GM23338 (cell line): ENCODE measurements around the gene FOCAD. TPM values are rescaled to one million over a fixed set of nuclear protein-coding genes. Genes with fewer than 3 reads are reported as not detected.

Experiments
- ATAC-seq: fragments of 200-7000 bp; cut with Tn5 transposase; 3 replicates; pipeline ENCODE4 v1.9.1; 2020
- DNase-seq: peaks from one replicate; pipeline ENCODE4 v3.0.0-alpha.2; 2015; ENCODE audit warnings: low spot score
- H2AFZ ChIP-seq: fragments of 200-600 bp; sonication (generic); 2 replicates; pipeline ENCODE4 v1.8.0; 2016; ENCODE audit warnings: antibody characterized with exemption, mild to moderate bottlenecking, moderate library complexity
- H3F3A ChIP-seq: fragments of 200-600 bp; sonication (generic); replicated peaks from 2 replicates; pipeline ENCODE4 v1.8.0; 2017; ENCODE audit warnings: antibody characterized with exemption, mixed run types, low read depth
- H3K27ac ChIP-seq: fragments of 200-600 bp; sonication (generic); 2 replicates; pipeline ENCODE4 v1.6.1; 2016; ENCODE audit warnings: low read depth
- H3K27me3 ChIP-seq: fragments of 200-600 bp; sonication (generic); 2 replicates; pipeline ENCODE4 v1.8.0; 2016; ENCODE audit warnings: mild to moderate bottlenecking, mixed run types, moderate library complexity; ENCODE audit not compliant: insufficient read depth
- H3K36me3 ChIP-seq: fragments of 200-600 bp; sonication (generic); 2 replicates; pipeline ENCODE4 v1.8.0; 2016; ENCODE audit warnings: mild to moderate bottlenecking; ENCODE audit not compliant: insufficient read depth
- H3K4me1 ChIP-seq: fragments of 200-600 bp; sonication (generic); 2 replicates; pipeline ENCODE4 v1.8.0; 2016; ENCODE audit warnings: mild to moderate bottlenecking, moderate library complexity; ENCODE audit not compliant: insufficient read depth
- H3K4me2 ChIP-seq: fragments of 200-600 bp; sonication (generic); 2 replicates; pipeline ENCODE4 v1.7.1; 2017; ENCODE audit warnings: mixed run types
- H3K4me3 ChIP-seq: fragments of 200-600 bp; sonication (generic); 2 replicates; pipeline ENCODE4 v1.6.1; 2016; ENCODE audit warnings: mixed run types
- H3K79me2 ChIP-seq: fragments of 200-600 bp; sonication (generic); replicated peaks from 2 replicates; pipeline ENCODE4 v1.8.0; 2017; ENCODE audit warnings: mild to moderate bottlenecking; ENCODE audit not compliant: insufficient read depth
- H3K9me2 ChIP-seq: fragments of 200-600 bp; sonication (generic); 2 replicates; pipeline ENCODE4 v1.8.0; 2017; ENCODE audit not compliant: insufficient read depth
- H4K20me1 ChIP-seq: fragments of 200-600 bp; sonication (generic); replicated peaks from 2 replicates; pipeline ENCODE4 v1.8.0; 2017; ENCODE audit warnings: mild to moderate bottlenecking; ENCODE audit not compliant: insufficient read depth
- H3K27ac Mint-ChIP-seq: 2 replicates; pipeline ENCODE4 v1.8.0; 2020; ENCODE audit warnings: inconsistent platforms, mild to moderate bottlenecking, moderate library complexity, mixed read lengths
- H3K27me3 Mint-ChIP-seq: 3 replicates; pipeline ENCODE4 v1.8.0; 2022; ENCODE audit warnings: low read depth, mild to moderate bottlenecking, moderate library complexity, mixed read lengths, inconsistent platforms; ENCODE audit not compliant: insufficient read depth, poor library complexity
- H3K36me3 Mint-ChIP-seq: 3 replicates; pipeline ENCODE4 v1.8.0; 2021; ENCODE audit warnings: low read depth, mild to moderate bottlenecking, inconsistent platforms, moderate library complexity, mixed read lengths
- H3K4me1 Mint-ChIP-seq: 3 replicates; pipeline ENCODE4 v1.8.0; 2020; ENCODE audit warnings: mild to moderate bottlenecking, inconsistent platforms, mixed read lengths
- H3K4me3 Mint-ChIP-seq: 3 replicates; pipeline ENCODE4 v1.8.0; 2021; ENCODE audit warnings: moderate library complexity, mild to moderate bottlenecking, inconsistent platforms, mixed read lengths
- H3K9me3 Mint-ChIP-seq: 3 replicates; pipeline ENCODE4 v1.8.0; 2020; ENCODE audit warnings: moderate library complexity, mild to moderate bottlenecking, inconsistent platforms, mixed read lengths
- CREB1 ChIP-seq: fragments of 250-450 bp; sonication (Bioruptor Pico); IDR thresholded peaks from 2 replicates; pipeline ENCODE4 v1.5.0; 2020; ENCODE audit warnings: low read depth, mild to moderate bottlenecking, moderate library complexity
- CTCF ChIP-seq, 2 experiments: fragments of 200-600 bp in 1 of 2; sonication (generic) in 1 of 2; conservative IDR thresholded peaks; 2 replicates each; pipeline versions ENCODE4 v1.5.1 to v1.6.1; 2016 to 2017; ENCODE audit warnings: antibody characterized with exemption in 2 of 2, low read depth in 2 of 2, mild to moderate bottlenecking in 2 of 2, moderate library complexity in 1 of 2
- ETS1 ChIP-seq: IDR thresholded peaks from 2 replicates; pipeline ENCODE4 v1.6.1; 2016; ENCODE audit warnings: antibody characterized with exemption
- EZH2 ChIP-seq: fragments of 200-600 bp; sonication (generic); IDR thresholded peaks from one replicate; pipeline ENCODE4 v1.8.0; 2017; ENCODE audit warnings: antibody characterized with exemption, mild to moderate bottlenecking, low read depth; ENCODE audit not compliant: unreplicated experiment
- EZH2phosphoT487 ChIP-seq: fragments of 200-600 bp; sonication (generic); IDR thresholded peaks from one replicate; pipeline ENCODE4 v1.8.1; 2018; ENCODE audit warnings: antibody characterized with exemption; ENCODE audit not compliant: unreplicated experiment
- JUNB ChIP-seq: IDR thresholded peaks from one replicate; pipeline ENCODE4 v1.6.1; 2016; ENCODE audit warnings: antibody characterized with exemption; ENCODE audit not compliant: unreplicated experiment
- NANOG ChIP-seq: IDR thresholded peaks from 2 replicates; pipeline ENCODE4 v1.6.1; 2016; ENCODE audit warnings: antibody characterized with exemption, borderline replicate concordance
- POLR2AphosphoS5 ChIP-seq: IDR thresholded peaks from 2 replicates; pipeline ENCODE4 v1.6.1; 2016; ENCODE audit warnings: antibody characterized with exemption, low read depth
- REST ChIP-seq: IDR thresholded peaks from one replicate; pipeline ENCODE4 v1.6.1; 2018; ENCODE audit warnings: antibody characterized with exemption; ENCODE audit not compliant: unreplicated experiment
- STAT1 ChIP-seq: IDR thresholded peaks from one replicate; pipeline ENCODE4 v1.6.1; 2016; ENCODE audit warnings: antibody characterized with exemption; ENCODE audit not compliant: unreplicated experiment
- ZNF114 ChIP-seq: fragments of 250-450 bp; sonication (Bioruptor Pico); IDR thresholded peaks from 2 replicates; pipeline ENCODE4 v1.5.0; 2020; ENCODE audit warnings: mild to moderate bottlenecking, moderate library complexity
- ZNF331 ChIP-seq: fragments of 250-450 bp; sonication (Bioruptor Pico); IDR thresholded peaks from 2 replicates; pipeline ENCODE4 v1.5.0; 2020; ENCODE audit warnings: low read depth, mild to moderate bottlenecking, moderate library complexity
- ZNF462 ChIP-seq: fragments of 250-450 bp; sonication (Bioruptor Pico); IDR thresholded peaks from 2 replicates; pipeline ENCODE4 v1.5.0; 2020; ENCODE audit warnings: mild to moderate bottlenecking, moderate library complexity
- polyA plus RNA-seq: library from polyadenylated mRNA; unstranded; fragments of >200 nt; fragmentation: Nextera tagmentation; extraction: Ambion mirVana; gene quantifications from 2 replicates; pipeline ENCODE4 v1.2.1, GENCODE V29; 2016
- total RNA-seq: library from RNA; depleted of rRNA; stranded (reverse); fragments of >200 nt; shearing (Covaris generic); gene quantifications from 2 replicates; pipeline ENCODE4 v1.2.3, GENCODE V29; 2014

The FOCAD gene
- total and polyA plus RNA-seq, 2 experiments from 2014 or later, result 13.7 to 66.5 TPM

GRCh38 chr9:20788526-20789451 is 104.7 kb downstream of the FOCAD start:
- no peaks in the 10 kb centered on the region; the same call in 1 of the 2 replicates for H3K36me3 ChIP-seq
- TF ChIP-seq ZNF462 (CRISPR knock-in tag) (no peak), ETS1 (no peak), NANOG (no peak), CREB1 (no peak), ZNF114 (CRISPR knock-in tag) (no peak), REST (no peak), POLR2AphosphoS5 (no peak), EZH2 (no peak), JUNB (no peak), ZNF331 (CRISPR knock-in tag) (no peak), STAT1 (no peak), EZH2phosphoT487 (no peak), CTCF (conservative IDR thresholded peaks at IDR 0.05; ENCODE audit: low read depth in 2 of 2) (no peak)
- H3K4me1 ChIP-seq, result peaks cover 20% of the 10 kb centered on the region
- no peak overlapping the region for H3K27ac Mint-ChIP-seq
- H3F3A ChIP-seq, result no peaks in the 10 kb centered on the region
- H3K4me3 ChIP-seq, result no peak overlapping the region
- no peak overlapping the region for H3K4me2 ChIP-seq
- H2AFZ ChIP-seq, result no peak overlapping the region
- no peak overlapping the region for H3K27ac ChIP-seq
- H4K20me1 ChIP-seq, result no peaks in the 10 kb centered on the region
- ATAC-seq (no peak), DNase-seq (no peak)
- peaks cover 20% of the 10 kb centered on the region for H3K4me1 Mint-ChIP-seq
- no peak overlapping the region for H3K4me3 Mint-ChIP-seq
- no peaks in the 10 kb centered on the region for H3K79me2 ChIP-seq
- peaks cover 9% of the 10 kb centered on the region; the same call in 2 of the 3 replicates for H3K36me3 Mint-ChIP-seq
- no peaks in the 10 kb centered on the region for H3K9me2 ChIP-seq
- no peaks in the 10 kb centered on the region for H3K27me3 ChIP-seq
- no peaks in the 10 kb centered on the region for H3K27me3 Mint-ChIP-seq
- no peaks in the 10 kb centered on the region for H3K9me3 Mint-ChIP-seq
